Keratinocyte (primary cell): Measurements from ENCODE around the gene LGALS4. TPM values are rescaled to one million over a fixed set of nuclear protein-coding genes. Genes with fewer than 3 reads are reported as not detected.

ENCODE experiments used
- DNase-seq: peaks from one replicate; pipeline ENCODE4 v3.0.0-alpha.2; 2011; ENCODE audit warnings: low read depth, missing footprints, low spot score
- FAIRE-seq: peaks from 2 replicates; lab custom pipeline; 2011; peaks lifted over from hg19 to GRCh38; lab: Jason Lieb, UNC
- H2AFZ ChIP-seq: 2 replicates; pipeline ENCODE4 v1.6.0; 2012; ENCODE audit warnings: low read length, control low read depth, inconsistent platforms; ENCODE audit not compliant: control insufficient read depth
- H3K27ac ChIP-seq: 2 replicates; pipeline ENCODE4 v1.5.1; 2011; ENCODE audit warnings: low read length; ENCODE audit not compliant: control insufficient read depth, insufficient read depth
- H3K27me3 ChIP-seq: 3 replicates; pipeline ENCODE4 v1.6.0; 2011; ENCODE audit warnings: low read length; ENCODE audit not compliant: control insufficient read depth, insufficient read depth; ENCODE audit errors: extremely low read depth
- H3K36me3 ChIP-seq, 2 experiments: 2 replicates in 1 of 2; 3 replicates in 1 of 2; pipeline ENCODE4 v1.5.1; 2011; ENCODE audit warnings: low read length in 2 of 2, mild to moderate bottlenecking in 1 of 2; ENCODE audit not compliant: control insufficient read depth in 2 of 2, insufficient read depth in 2 of 2; ENCODE audit errors: extremely low read depth in 1 of 2
- H3K4me1 ChIP-seq: 3 replicates; pipeline ENCODE4 v1.5.1; 2011; ENCODE audit warnings: low read length; ENCODE audit not compliant: control insufficient read depth, insufficient read depth; ENCODE audit errors: extremely low read depth
- H3K4me2 ChIP-seq: 3 replicates; pipeline ENCODE4 v1.6.0; 2011; ENCODE audit warnings: low read depth, low read length; ENCODE audit not compliant: control insufficient read depth, insufficient read depth; ENCODE audit errors: extremely low read depth
- H3K4me3 ChIP-seq, 3 experiments: fragments of 200-600 bp in 1 of 3; sonication (generic) in 1 of 3; 2 replicates in 2 of 3; 3 replicates in 1 of 3; pipeline ENCODE4 v1.5.1; 2011 to 2016; ENCODE audit warnings: low read length in 3 of 3, mild to moderate bottlenecking in 3 of 3, control low read depth in 2 of 3, inconsistent platforms in 1 of 3, low read depth in 1 of 3, mixed read lengths in 1 of 3, mixed run types in 1 of 3, moderate library complexity in 1 of 3; ENCODE audit not compliant: control insufficient read depth in 2 of 3, insufficient read depth in 2 of 3; ENCODE audit errors: extremely low read depth in 1 of 3
- H3K79me2 ChIP-seq: 2 replicates; pipeline ENCODE4 v1.6.0; 2012; ENCODE audit warnings: low read length; ENCODE audit not compliant: control insufficient read depth, insufficient read depth
- H3K9ac ChIP-seq: 3 replicates; pipeline ENCODE4 v1.6.0; 2011; ENCODE audit warnings: low read length; ENCODE audit not compliant: control insufficient read depth, insufficient read depth; ENCODE audit errors: extremely low read depth
- H3K9me1 ChIP-seq: 3 replicates; pipeline ENCODE4 v1.6.0; 2011; ENCODE audit warnings: low read length; ENCODE audit not compliant: control insufficient read depth, insufficient read depth; ENCODE audit errors: extremely low read depth
- H3K9me3 ChIP-seq: 2 replicates; pipeline ENCODE4 v1.5.1; 2012; ENCODE audit warnings: low read depth, low read length; ENCODE audit not compliant: control insufficient read depth
- H4K20me1 ChIP-seq: 3 replicates; pipeline ENCODE4 v1.6.0; 2011; ENCODE audit warnings: low read length; ENCODE audit not compliant: control insufficient read depth, insufficient read depth; ENCODE audit errors: extremely low read depth
- CTCF ChIP-seq, 3 experiments: IDR thresholded peaks in 1 of 3; conservative IDR thresholded peaks in 1 of 3; optimal IDR thresholded peaks in 1 of 3; 2 replicates in 2 of 3; 3 replicates in 1 of 3; pipeline versions ENCODE3 to v1.5.1; 2011; ENCODE audit warnings: low read length in 3 of 3, mild to moderate bottlenecking in 3 of 3, moderate library complexity in 2 of 3, control low read depth in 1 of 3, inconsistent platforms in 1 of 3; ENCODE audit not compliant: insufficient read depth in 2 of 3; ENCODE audit errors: extremely low read depth in 1 of 3
- EZH2 ChIP-seq: IDR thresholded peaks from one replicate; pipeline ENCODE4 v1.6.1; 2012; ENCODE audit warnings: inconsistent platforms, mild to moderate bottlenecking, low read length, moderate library complexity
- dilution Hi-C: fragments of 300-500 bp; cut with MboI; formaldehyde crosslinking; loops from one replicate; pipeline ENCODE4 v1.7.0; 2020; ENCODE audit warnings: low sequenced_read_pairs; ENCODE audit not compliant: extremely low pct_ligation_motif_present
- polyA plus RNA-seq, 5 experiments: library from polyadenylated mRNA; depleted of rRNA in 3 of 5; stranded (reverse) in 3 of 5; stranded (forward) in 1 of 5; unstranded in 1 of 5; fragments of >200 nt; gene quantifications; 1 replicate in 1 of 5; 2 replicates in 3 of 5; 3 replicates in 1 of 5; pipeline versions ENCODE4 v1.2.1 to v1.2.3, GENCODE V29; 2011 to 2012; ENCODE audit warnings: missing spikeins in 2 of 5, low read depth in 1 of 5, low replicate concordance in 1 of 5

The LGALS4 gene
- polyA plus RNA-seq, 1 donor (not counting 4 experiments of a cell fraction or from before 2014, with no cell fraction given), result 0.13 TPM

- no peak for DNase-seq
- Histone ChIP-seq H3K4me2 (no peak overlapping the region), H3K9me1 (no peaks in the 10 kb centered on the region), H3K4me3 (no peak overlapping the region), H4K20me1 (no peaks in the 10 kb centered on the region), H3K9ac (no peak overlapping the region), H2AFZ (no peak overlapping the region), H3K9me3 (no peaks in the 10 kb centered on the region), H3K27ac (no peak overlapping the region), H3K4me1 (peaks cover 12% of the 10 kb centered on the region), H3K27me3 (no peaks in the 10 kb centered on the region), H3K79me2 (no peaks in the 10 kb centered on the region), H3K36me3 (no peaks in the 10 kb centered on the region)
- TF ChIP-seq CTCF (optimal IDR thresholded peaks at IDR 0.05 in 1 of 3, IDR thresholded peaks at IDR 0.05 in 1 of 3, conservative IDR thresholded peaks at IDR 0.05 in 1 of 3; ENCODE audit: extremely low read depth in 1 of 3, insufficient read depth in 2 of 3, low read length in 3 of 3) (no peak), EZH2 (no peak)
- dilution Hi-C loops, result no loop called here
- FAIRE-seq, result no peak
These were observed 9.2 kb downstream of the LGALS4 start for GRCh38 chr19:38803543-38803942.

- Histone ChIP-seq H3K9me1 (no peaks in the 10 kb centered on the region), H3K36me3 (no peaks in the 10 kb centered on the region), H3K9me3 (no peaks in the 10 kb centered on the region), H3K4me1 (peaks cover 12% of the 10 kb centered on the region), H3K9ac (no peak overlapping the region), H3K27ac (no peak overlapping the region), H3K4me2 (no peak overlapping the region), H4K20me1 (no peaks in the 10 kb centered on the region), H2AFZ (no peak overlapping the region), H3K79me2 (no peaks in the 10 kb centered on the region), H3K4me3 (no peak overlapping the region), H3K27me3 (no peaks in the 10 kb centered on the region)
- DNase-seq (no peak), FAIRE-seq (no peak)
- dilution Hi-C loops, result no loop called here
- TF ChIP-seq EZH2, result no peak
- TF ChIP-seq CTCF (optimal IDR thresholded peaks at IDR 0.05 in 1 of 3, IDR thresholded peaks at IDR 0.05 in 1 of 3, conservative IDR thresholded peaks at IDR 0.05 in 1 of 3; ENCODE audit: extremely low read depth in 1 of 3, insufficient read depth in 2 of 3, low read length in 3 of 3), result no peak
These were observed 11.2 kb downstream of the LGALS4 start for GRCh38 chr19:38801359-38802095.
